ENCODE measurements around the gene PPP2R1B.

PPP2R1B gene

GRCh38 chr11:111765984-111766833, at the start of gene PPP2R1B:
Gene PPP2R1B, minus strand, starts transcription at chr11:111766389. Its CDS starts 28 bp downstream, at chr11:111766361.
- DNase-seq (ENCODE audit: low read depth, low spot score) = peak; percentile 43

- no peak for DNase-seq (ENCODE audit: low read depth, low spot score)
Measured at GRCh38 chr11:111815489-111815888, 49.3 kb upstream of the PPP2R1B start.

- DNase-seq (ENCODE audit: low read depth, low spot score) = no peak
Measured at GRCh38 chr11:111814557-111815320, 48.5 kb upstream of the PPP2R1B start.

- DNase-seq (ENCODE audit: low read depth, low spot score) = no peak
Measured at GRCh38 chr11:111814106-111814505, 47.9 kb upstream of the PPP2R1B start.

- DNase-seq (ENCODE audit: low read depth, low spot score) = no peak
Measured at GRCh38 chr11:111812211-111812610, 46.0 kb upstream of the PPP2R1B start.

GRCh38 chr11:111811445-111811844, 45.3 kb upstream of the PPP2R1B start:
- no peak for DNase-seq (ENCODE audit: low read depth, low spot score)

- DNase-seq (ENCODE audit: low read depth, low spot score) = no peak
Measured at GRCh38 chr11:111808834-111809233, 42.6 kb upstream of the PPP2R1B start.

GRCh38 chr11:111808063-111808588, 41.9 kb upstream of the PPP2R1B start:
- DNase-seq (ENCODE audit: low read depth, low spot score) = no peak

GRCh38 chr11:111807076-111807475, 40.9 kb upstream of the PPP2R1B start:
- DNase-seq (ENCODE audit: low read depth, low spot score) = no peak

GRCh38 chr11:111801135-111801534, 34.9 kb upstream of the PPP2R1B start:
- no peak for DNase-seq (ENCODE audit: low read depth, low spot score)

GRCh38 chr11:111798279-111798678, 32.1 kb upstream of the PPP2R1B start:
- no peak for DNase-seq (ENCODE audit: low read depth, low spot score)

- no peak for DNase-seq (ENCODE audit: low read depth, low spot score)
Measured at GRCh38 chr11:111797145-111797581, 31.0 kb upstream of the PPP2R1B start.

GRCh38 chr11:111796696-111797095, 30.5 kb upstream of the PPP2R1B start:
- no peak for DNase-seq (ENCODE audit: low read depth, low spot score)

- no peak for DNase-seq (ENCODE audit: low read depth, low spot score)
Measured at GRCh38 chr11:111795334-111795985, 29.3 kb upstream of the PPP2R1B start.

- no peak for DNase-seq (ENCODE audit: low read depth, low spot score)
Measured at GRCh38 chr11:111793863-111794262, 27.7 kb upstream of the PPP2R1B start.

GRCh38 chr11:111792955-111793500, 26.8 kb upstream of the PPP2R1B start:
- no peak for DNase-seq (ENCODE audit: low read depth, low spot score)

GRCh38 chr11:111792314-111792713, 26.1 kb upstream of the PPP2R1B start:
- DNase-seq (ENCODE audit: low read depth, low spot score) = no peak

- DNase-seq (ENCODE audit: low read depth, low spot score) = no peak
Measured at GRCh38 chr11:111788464-111788863, 22.3 kb upstream of the PPP2R1B start.

GRCh38 chr11:111788051-111788450, 21.9 kb upstream of the PPP2R1B start:
- DNase-seq (ENCODE audit: low read depth, low spot score) = no peak

- DNase-seq (ENCODE audit: low read depth, low spot score) = no peak
Measured at GRCh38 chr11:111785886-111786412, 19.8 kb upstream of the PPP2R1B start.

GRCh38 chr11:111785076-111785475, 18.9 kb upstream of the PPP2R1B start:
- no peak for DNase-seq (ENCODE audit: low read depth, low spot score)
